CD4-positive, alpha-beta T cell (primary cell): ENCODE results near the gene TLR2. TPM values are rescaled to one million over a fixed set of nuclear protein-coding genes. Genes with fewer than 3 reads are reported as not detected.

ENCODE experiments used
- ATAC-seq: fragments of 200-7000 bp; cut with Tn5 transposase; one replicate; pipeline ENCODE4 v1.10.0; 2022; ENCODE audit warnings: mild to moderate bottlenecking; ENCODE audit not compliant: poor library complexity
- CTCF ChIA-PET: fragments of 350-600 bp; sonication (Branson Sonifier 250); formaldehyde crosslinking; loops from one replicate; lab custom pipeline; 2021; ENCODE audit warnings: antibody characterized with exemption, inconsistent platforms; lab: Charles Lee
- POLR2A ChIA-PET: fragments of 350-600 bp; sonication (Branson Sonifier 250); formaldehyde crosslinking; loops from one replicate; lab custom pipeline; 2021; ENCODE audit warnings: antibody characterized with exemption, inconsistent platforms; lab: Charles Lee
- DNase-seq, 14 experiments: peaks; one replicate each; pipeline ENCODE4 v3.0.0-alpha.2; 2013 to 2020; ENCODE audit warnings: mixed read lengths in 2 of 14
- H3K27ac ChIP-seq, 2 donors: one replicate each; pipeline versions ENCODE4 v1.5.1 to v1.7.0; 2013; ENCODE audit warnings: low read length in 2 of 2, low read depth in 1 of 2, mild to moderate bottlenecking in 1 of 2
- H3K27me3 ChIP-seq, 2 experiments: 1 replicate in 1 of 2; 2 replicates in 1 of 2; pipeline versions ENCODE4 v1.6.1 to v1.7.0; 2013; ENCODE audit warnings: low read length in 2 of 2, control low read depth in 1 of 2, mild to moderate bottlenecking in 1 of 2, moderate library complexity in 1 of 2; ENCODE audit not compliant: insufficient read depth in 2 of 2, control insufficient read depth in 1 of 2
- H3K36me3 ChIP-seq: one replicate; pipeline ENCODE4 v1.6.1; 2013; ENCODE audit warnings: low read length, control low read depth; ENCODE audit not compliant: insufficient read depth
- H3K4me1 ChIP-seq: one replicate; pipeline ENCODE4 v1.6.1; 2013; ENCODE audit warnings: low read length, control low read depth; ENCODE audit not compliant: insufficient read depth
- H3K4me3 ChIP-seq: one replicate; pipeline ENCODE4 v1.5.1; 2013; ENCODE audit warnings: mild to moderate bottlenecking, low read length, moderate library complexity
- H3K9me3 ChIP-seq, 2 experiments: 1 replicate in 1 of 2; 2 replicates in 1 of 2; pipeline versions ENCODE4 v1.6.1 to v1.7.0; 2013; ENCODE audit warnings: low read length in 2 of 2, mild to moderate bottlenecking in 2 of 2, control low read depth in 1 of 2, moderate library complexity in 1 of 2; ENCODE audit not compliant: control insufficient read depth in 1 of 2, insufficient read depth in 1 of 2
- H3K27ac Mint-ChIP-seq: one replicate; pipeline ENCODE4 v1.8.0; 2020; ENCODE audit warnings: mixed read lengths
- H3K27me3 Mint-ChIP-seq: one replicate; pipeline ENCODE4 v1.8.0; 2021; ENCODE audit warnings: mixed read lengths
- H3K36me3 Mint-ChIP-seq: one replicate; pipeline ENCODE4 v1.8.0; 2021; ENCODE audit warnings: low read depth, mixed read lengths
- H3K4me1 Mint-ChIP-seq: one replicate; pipeline ENCODE4 v1.8.0; 2021; ENCODE audit warnings: low read depth, mixed read lengths
- H3K4me3 Mint-ChIP-seq: one replicate; pipeline ENCODE4 v1.8.0; 2020; ENCODE audit warnings: mild to moderate bottlenecking, mixed read lengths
- H3K9me3 Mint-ChIP-seq: one replicate; pipeline ENCODE4 v1.8.0; 2020; ENCODE audit warnings: mixed read lengths
- CTCF ChIP-seq: fragments of 200-600 bp; IDR thresholded peaks from one replicate; pipeline ENCODE4 v1.8.0; 2022; ENCODE audit warnings: antibody characterized with exemption, mild to moderate bottlenecking
- intact Hi-C, 2 experiments: fragments of 100-400 bp; cut with DNase I in 1 of 2; cut with micrococcal nuclease in 1 of 2; formaldehyde crosslinking; loops; one replicate each; pipeline versions ENCODE4 v1.15.1 to v1.9.0; 2023 to 2025; cut with DNase I, micrococcal nuclease
- total RNA-seq, 174 experiments: library from RNA in 2 of 174; stranded (reverse) in 2 of 174; gene quantifications; one replicate each; pipeline ENCODE4 v1.2.3 and lab custom pipeline; 2021 to 2026

Gene TLR2
- total RNA-seq, 2 experiments from 2014 or later: 2.8 to 2.9 TPM

GRCh38 chr4:153728151-153728550 is 44.1 kb downstream of the TLR2 start:
- Histone ChIP-seq H3K9me3 (no peaks in the 10 kb centered on the region), H3K4me1 (no peaks in the 10 kb centered on the region), H3K36me3 (no peaks in the 10 kb centered on the region), H3K4me3 (no peak overlapping the region), H3K27me3 (no peaks in the 10 kb centered on the region), H3K27ac (no peak overlapping the region)
- no peak for ATAC-seq
- Mint-ChIP-seq H3K4me1 (no peaks in the 10 kb centered on the region), H3K9me3 (no peaks in the 10 kb centered on the region), H3K4me3 (no peak overlapping the region), H3K27me3 (no peaks in the 10 kb centered on the region), H3K27ac (no peak overlapping the region), H3K36me3 (no peaks in the 10 kb centered on the region)
- POLR2A ChIA-PET: no interaction called here
- no peak for DNase-seq
- intact Hi-C loops: no loop called here
- CTCF ChIA-PET: no interaction called here
- TF ChIP-seq CTCF: no peak

- no peaks in the 10 kb centered on the region for H3K9me3 Mint-ChIP-seq
- intact Hi-C loops: no loop called here
- no peak overlapping the region for H3K27ac ChIP-seq
- H3K9me3 ChIP-seq: no peaks in the 10 kb centered on the region
- no peak for TF ChIP-seq CTCF
- H3K36me3 Mint-ChIP-seq: no peaks in the 10 kb centered on the region
- no peak overlapping the region for H3K27ac Mint-ChIP-seq
- no peaks in the 10 kb centered on the region for H3K4me1 ChIP-seq
- POLR2A ChIA-PET: no interaction called here
- DNase-seq (no peak), ATAC-seq (no peak)
- no peaks in the 10 kb centered on the region for H3K36me3 ChIP-seq
- H3K4me1 Mint-ChIP-seq: no peaks in the 10 kb centered on the region
- H3K4me3 Mint-ChIP-seq: no peak overlapping the region
- CTCF ChIA-PET: interaction anchor here (0.9 kb wide), 1 partner anchor 9 kb away, joined by 5 read pairs; no protein-coding TSS in a partner anchor
- H3K27me3 Mint-ChIP-seq: no peaks in the 10 kb centered on the region
- H3K4me3 ChIP-seq: no peak overlapping the region
- no peaks in the 10 kb centered on the region for H3K27me3 ChIP-seq
Measured at GRCh38 chr4:153728660-153729059, 44.6 kb downstream of the TLR2 start.

GRCh38 chr4:153729895-153730294 is 45.8 kb downstream of the TLR2 start:
- H3K27me3 ChIP-seq: no peaks in the 10 kb centered on the region
- H3K27me3 Mint-ChIP-seq: no peaks in the 10 kb centered on the region
- H3K4me3 Mint-ChIP-seq: no peak overlapping the region
- intact Hi-C loops: no loop called here
- H3K36me3 ChIP-seq: no peaks in the 10 kb centered on the region
- no peaks in the 10 kb centered on the region for H3K36me3 Mint-ChIP-seq
- H3K9me3 Mint-ChIP-seq: no peaks in the 10 kb centered on the region
- H3K4me1 ChIP-seq: no peaks in the 10 kb centered on the region
- no peak for TF ChIP-seq CTCF
- no peak overlapping the region for H3K4me3 ChIP-seq
- ATAC-seq (no peak), DNase-seq (no peak)
- H3K4me1 Mint-ChIP-seq: no peaks in the 10 kb centered on the region
- ChIA-PET POLR2A (no interaction called here), CTCF (no interaction called here)
- no peak overlapping the region for H3K27ac Mint-ChIP-seq
- no peaks in the 10 kb centered on the region for H3K9me3 ChIP-seq
- H3K27ac ChIP-seq: no peak overlapping the region
